Activated CD8-positive, alpha-beta memory T cell treated with anti-CD3 and anti-CD28 coated beads for 24 hours (primary cell): ENCODE results near the gene FAF2.
"Not testable (repeated sequence)": the region's sequence is repeated elsewhere in the genome, so short reads cannot be mapped to it uniquely, and the experiment has no call there.

Experiments
- DNase-seq: peaks from one replicate; pipeline ENCODE4 v3.0.0-alpha.2; 2020

Gene FAF2

DNA sequence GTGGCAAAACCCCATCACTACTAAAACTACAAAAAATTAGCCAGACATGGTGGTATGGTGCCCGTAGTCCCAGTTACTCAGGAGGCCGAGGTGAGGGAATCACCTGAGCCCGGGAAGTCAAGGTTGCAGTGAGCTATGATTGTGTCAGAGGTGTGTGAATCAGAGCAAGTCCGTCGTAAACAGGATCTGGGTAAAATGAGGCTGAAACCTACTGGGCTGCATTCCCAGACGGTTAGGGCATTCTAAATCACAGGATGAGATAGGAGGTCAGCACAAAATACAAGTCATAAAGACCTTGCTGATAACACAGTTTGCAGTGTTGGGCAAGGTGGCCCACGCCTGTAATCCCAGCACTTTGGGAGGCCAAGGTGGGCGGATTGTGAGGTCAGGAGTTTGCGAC is 29.9 kb upstream of the FAF2 start:
- DNase-seq = no peak

DNA sequence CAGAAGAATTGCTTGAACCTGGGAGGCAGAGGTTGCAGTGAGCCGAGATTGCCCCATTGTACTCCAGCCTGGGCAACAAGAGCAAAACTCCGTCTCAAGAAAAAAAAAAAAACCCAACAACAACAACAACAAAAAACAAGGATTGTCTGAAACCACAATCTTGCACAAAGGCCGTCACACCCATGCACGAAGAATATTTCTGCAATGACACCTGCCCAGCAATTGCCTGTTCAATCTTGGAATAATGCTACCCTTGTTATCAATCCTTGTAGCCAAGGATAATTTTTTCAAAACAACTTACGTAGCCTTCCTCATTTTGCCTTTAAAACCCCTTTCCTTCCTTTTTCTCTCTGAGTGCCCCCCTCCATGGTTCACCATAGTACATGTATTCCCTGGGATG is 28.1 kb upstream of the FAF2 start:
- DNase-seq = no peak

DNA sequence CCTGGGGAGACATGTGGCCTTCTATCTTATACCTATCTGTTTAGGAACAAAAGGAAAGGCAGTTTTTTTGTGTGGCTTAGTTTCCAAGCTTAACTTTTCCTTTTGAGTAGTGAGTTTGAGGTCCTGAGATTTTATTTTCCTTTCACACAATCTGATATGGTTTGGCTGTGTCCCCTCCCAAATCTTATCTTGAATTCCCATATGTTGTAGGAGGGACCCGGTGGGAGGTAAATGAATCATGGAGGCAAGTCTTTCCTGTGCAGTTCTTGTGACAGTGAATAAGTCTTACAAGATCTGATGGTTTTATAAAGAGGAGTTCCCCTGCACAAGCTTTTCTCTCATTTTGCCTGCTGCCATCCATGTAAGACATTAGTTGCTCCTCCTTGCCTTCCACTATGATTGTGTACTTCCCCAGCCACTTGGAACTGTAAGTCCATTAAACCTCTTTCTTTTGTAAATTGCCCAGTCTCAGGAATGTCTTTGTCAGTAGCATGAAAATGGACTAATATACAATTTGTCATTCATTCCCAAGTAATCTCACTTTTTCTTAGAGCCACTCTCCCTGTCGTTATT is 27.1 kb upstream of the FAF2 start:
- no peak for DNase-seq

DNA sequence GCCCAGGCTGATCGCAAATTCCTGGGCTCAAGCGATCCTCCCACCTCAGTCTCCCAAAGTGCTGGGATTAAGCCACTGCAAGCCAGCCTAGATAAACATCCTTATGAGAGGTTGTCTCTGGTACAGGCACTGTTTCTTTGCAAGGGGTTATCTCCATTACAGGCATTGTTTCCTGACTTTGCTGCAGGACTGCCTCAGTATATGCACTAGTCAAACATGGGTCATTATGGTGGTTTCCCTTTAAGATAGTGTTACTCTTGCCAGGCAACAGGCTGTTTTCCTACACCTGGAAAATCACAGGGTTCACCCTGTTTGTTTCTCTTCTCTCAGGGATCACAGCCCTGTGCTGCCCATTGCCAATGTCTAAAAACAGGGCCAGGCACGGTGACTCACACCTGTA is 24.0 kb upstream of the FAF2 start:
- DNase-seq = no peak

DNA sequence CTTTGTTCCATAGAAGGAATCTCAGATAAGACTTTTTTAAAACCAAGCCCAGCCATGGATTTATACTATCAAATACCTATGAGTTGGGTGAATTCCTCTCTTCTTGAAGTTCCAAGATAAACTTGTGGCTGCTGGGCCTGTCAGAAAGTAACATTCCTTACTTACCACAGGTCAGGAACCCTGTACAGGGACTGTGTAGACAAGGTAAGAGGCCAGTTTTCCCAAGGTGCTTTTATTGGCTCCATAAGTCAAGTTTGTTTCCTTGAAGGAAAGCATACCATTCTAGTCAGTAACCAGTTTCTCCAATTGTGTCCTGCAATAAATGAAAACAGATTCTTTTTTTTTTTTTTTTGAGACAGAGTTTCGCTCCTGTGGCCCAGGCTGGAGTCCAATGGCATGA is 23.0 kb upstream of the FAF2 start:
- DNase-seq = no peak

DNA sequence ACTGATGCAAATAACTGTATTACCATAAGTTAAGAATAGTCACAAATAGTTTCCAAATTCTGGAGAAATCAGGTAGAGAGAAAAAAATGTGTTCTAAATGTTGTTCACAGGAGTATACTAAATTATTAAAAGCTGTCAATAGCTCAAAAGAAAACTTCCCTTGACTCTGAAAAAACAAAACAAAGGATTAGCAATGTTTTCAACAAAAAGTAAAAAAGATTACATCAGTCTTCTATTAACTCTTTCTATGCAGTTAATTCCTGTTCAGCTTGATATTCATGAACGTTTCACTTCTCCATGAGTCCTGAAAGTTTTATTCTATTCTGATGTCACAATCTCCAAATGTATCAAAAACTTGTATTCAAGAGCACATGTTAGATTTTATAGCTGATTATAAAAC is 22.4 kb upstream of the FAF2 start:
- DNase-seq = no peak

DNA sequence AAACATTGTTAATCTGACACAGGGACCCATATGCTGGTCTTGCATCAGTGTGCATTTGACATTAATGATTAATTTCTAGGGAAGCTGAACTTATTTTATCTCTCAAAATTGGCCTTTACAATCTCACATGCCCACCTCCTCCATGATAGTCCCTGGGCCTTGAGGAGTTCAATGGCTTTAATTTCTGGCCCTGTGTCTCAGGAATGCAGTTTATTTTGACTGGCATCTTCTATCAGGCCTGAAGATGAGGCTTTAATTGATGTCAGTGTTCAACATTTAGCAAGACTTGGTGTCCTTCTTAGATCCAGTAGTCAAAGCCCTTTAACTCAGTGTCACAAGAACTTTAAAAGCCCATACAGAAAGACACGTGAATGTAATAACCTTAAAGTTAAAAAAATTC is 21.3 kb upstream of the FAF2 start:
- DNase-seq = no peak

DNA sequence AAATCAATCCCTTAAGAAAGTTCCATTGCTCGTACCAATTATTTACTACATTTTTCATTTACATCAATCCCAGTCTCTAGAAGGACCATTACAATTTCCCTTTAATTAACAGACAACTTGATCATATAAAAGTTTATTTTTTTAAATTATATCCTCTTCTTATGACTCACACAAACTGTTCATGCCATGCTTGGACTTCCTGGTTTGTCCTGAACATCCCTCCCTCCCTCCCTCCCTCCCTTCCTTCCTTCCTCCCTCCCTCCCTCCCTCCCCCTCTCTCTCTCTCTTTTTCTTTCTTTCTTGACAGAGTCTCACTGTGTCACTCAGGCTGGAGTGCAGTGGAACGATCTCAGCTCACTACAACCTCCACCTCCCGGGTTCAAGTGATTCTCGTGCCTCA is 20.2 kb upstream of the FAF2 start:
- no peak for DNase-seq

DNA sequence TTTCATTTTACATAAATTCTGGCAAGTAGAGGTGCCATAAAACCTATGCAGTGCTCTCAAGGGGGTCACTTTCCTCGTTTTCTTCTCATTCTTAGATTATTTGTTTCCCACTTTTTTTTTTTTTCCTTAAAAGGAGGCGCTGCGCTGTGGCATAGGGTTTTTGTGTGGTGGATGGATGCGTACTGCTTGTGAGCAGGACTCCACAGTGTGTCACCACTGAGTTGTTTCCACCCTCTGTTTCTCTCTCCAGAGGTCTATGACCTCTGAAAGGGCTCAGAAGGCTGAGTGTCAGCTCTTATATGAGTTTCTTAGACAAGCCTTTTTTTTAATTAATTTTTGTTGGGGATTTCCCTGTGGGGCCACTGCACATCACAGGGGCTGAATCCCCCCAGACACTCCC is 18.2 kb upstream of the FAF2 start:
- DNase-seq = no peak

DNA sequence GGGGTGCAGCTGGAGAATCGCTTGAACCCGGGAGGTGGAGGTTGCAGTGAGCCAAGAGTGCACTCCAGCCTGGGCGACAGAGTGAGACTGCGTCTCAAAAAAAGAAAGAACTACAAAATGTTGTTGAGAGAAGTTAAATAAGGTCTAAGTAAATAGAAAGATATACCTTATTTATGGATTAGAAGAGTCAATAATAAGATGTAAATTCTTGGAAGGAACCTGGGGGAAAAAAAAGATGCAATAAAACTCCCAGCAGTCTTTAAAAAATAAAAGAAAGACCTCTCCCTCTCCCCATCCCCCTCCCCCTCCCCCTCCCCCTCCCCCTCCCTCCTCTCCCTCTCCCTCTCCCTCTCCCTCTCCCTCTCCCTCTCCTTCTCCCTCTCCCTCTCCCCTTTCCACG is 15.5 kb upstream of the FAF2 start:
- DNase-seq = no peak

DNA sequence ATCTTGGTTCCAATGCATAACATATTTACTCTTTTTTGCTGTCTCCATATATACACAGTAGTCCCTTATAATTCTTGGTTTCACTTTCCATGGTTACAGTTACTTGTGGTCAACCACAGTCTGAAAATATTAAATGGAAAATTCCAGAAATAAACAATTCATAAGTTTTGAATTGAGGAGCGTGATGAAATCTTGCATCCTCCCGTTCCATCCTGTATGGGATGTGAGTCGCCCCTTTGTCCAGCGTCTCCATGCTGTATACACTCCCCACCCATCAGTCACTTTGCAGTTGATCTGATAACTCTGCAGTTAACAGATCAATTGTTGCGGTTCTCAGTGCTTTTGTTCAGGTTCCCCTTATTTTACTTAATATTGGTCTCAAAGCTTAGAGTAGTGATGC is 11.5 kb upstream of the FAF2 start:
- peak; percentile 40 for DNase-seq

DNA sequence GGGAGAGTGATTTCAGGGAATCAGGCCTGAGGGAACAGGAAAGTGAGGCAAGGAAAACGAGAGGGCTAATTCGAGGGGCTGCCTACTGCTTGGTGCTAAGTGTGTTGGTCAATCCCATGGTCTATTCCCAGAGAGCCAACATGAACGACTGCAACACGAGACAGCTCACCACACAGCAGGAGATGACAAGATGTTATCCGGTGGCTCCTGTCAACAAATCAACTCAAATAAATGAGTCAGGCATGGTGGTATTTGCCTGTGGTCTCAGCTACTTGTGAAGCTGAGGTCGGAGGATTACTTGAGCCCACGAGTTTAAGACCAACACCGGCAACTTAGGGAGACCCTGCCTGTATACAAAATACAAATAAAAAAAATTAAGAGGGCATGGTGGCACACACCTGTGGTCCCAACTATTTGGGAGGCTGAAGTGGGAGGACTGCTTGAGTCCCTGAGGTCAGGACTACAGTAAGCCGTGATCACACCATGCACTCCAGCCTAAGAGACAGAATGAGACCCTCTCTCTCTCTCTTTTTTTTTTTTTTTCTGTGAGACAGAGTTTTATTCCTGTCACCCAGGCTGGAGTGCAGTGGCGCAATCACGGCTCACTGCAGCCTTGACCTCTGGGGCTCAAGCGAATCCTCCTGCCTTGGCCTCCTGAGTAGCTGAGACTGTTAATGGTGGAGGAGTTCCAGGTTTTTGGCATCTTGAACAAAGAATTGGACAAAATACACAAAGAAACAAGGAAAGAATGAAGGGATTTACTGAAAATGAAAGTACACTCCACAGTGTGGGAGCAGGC is 9.0 kb upstream of the FAF2 start:
- DNase-seq = peak; percentile 21

DNA sequence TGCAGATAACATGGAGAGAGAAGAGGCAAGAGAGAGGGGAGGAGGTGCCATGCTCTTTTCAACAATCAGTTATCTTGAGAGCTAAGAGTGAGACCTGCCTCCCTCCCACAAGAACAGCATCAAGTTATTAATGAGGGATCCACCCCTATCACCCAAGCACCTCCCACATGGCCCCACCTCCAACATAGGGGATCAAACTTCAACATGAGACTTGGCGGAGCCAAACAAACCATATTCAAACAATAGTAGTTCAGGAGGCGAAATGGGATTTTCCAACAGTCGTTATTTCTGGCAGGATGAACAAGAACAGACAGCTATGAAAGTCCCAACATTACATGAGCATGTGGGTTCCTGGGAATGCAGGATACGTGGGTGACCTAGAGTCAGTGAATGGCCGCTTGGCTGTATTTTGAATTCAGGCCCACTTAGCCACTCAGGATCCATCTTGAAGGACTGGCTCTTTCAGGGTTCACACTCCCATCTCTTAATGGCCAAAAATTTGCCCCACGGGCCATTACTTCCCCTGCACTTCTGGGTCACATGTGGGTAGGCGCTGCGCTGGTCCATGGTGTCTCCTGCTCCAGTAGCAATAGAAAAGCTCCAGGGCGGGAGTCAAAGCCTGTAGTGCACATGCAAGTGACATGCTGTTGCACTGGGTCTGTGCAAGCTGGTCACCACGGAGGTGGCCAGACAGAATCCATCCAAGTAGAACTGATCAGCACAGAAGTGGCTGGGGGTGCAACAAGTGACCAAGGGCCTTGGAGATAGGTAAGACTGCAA is 7.1 kb upstream of the FAF2 start:
- DNase-seq = peak; percentile 17

DNA sequence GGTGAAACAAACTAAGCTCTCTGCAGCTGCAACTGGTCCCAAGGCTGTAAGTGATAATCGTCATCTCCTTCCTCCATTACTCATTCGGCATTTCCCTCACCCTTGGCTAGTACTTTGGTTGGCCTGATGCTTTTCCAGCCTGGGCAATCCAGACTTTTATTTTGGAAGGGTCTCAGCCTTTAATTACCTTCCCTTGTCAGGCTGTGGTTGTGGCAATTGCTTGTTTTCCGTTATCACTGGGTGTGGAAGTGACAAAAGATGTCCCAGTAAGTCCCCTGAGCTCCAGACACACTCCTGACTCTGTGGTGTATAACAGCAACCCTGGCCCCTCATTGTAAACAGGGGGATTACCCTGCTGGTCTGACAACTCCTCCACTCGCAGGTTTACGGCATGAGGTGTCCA is 6.3 kb upstream of the FAF2 start:
- peak; percentile 30 for DNase-seq

DNA sequence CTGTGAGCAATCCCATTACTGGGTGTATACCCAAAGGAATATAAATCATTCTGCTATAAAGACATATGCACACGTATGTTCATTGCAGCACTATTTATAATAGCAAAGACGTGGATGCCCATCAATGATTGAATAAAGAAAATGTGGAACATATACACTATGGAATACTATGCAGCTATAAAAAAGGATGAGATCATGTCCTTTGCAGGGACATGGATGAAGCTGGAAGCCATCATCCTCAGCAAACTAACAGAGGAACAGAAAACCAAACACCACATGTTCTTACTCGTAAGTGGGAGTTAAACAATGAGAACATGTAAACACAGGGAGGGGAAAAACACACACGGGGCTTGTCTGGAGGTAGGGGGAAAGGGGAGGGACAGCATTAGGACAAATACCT is 5.3 kb upstream of the FAF2 start:
- not testable (repeated sequence) for DNase-seq

DNA sequence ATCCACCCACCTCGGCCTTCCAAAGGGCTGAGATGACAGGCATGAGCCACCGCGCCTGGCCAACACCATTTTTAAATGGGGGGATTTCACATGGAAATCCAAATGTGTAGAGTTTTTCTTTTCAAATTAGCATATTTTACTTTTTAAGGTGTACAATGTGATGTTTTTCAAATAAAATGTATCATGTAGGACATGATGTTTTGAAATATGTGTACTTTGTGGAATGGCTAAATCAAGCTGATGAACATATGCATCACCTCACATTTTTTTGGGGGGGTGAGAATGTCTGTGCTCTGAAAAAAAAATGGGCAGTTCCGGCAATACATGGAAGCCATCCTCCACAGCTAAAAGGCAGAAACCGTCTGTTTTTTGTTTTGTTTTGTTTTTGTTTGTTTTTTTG is 3.4 kb upstream of the FAF2 start:
- no peak for DNase-seq

DNA sequence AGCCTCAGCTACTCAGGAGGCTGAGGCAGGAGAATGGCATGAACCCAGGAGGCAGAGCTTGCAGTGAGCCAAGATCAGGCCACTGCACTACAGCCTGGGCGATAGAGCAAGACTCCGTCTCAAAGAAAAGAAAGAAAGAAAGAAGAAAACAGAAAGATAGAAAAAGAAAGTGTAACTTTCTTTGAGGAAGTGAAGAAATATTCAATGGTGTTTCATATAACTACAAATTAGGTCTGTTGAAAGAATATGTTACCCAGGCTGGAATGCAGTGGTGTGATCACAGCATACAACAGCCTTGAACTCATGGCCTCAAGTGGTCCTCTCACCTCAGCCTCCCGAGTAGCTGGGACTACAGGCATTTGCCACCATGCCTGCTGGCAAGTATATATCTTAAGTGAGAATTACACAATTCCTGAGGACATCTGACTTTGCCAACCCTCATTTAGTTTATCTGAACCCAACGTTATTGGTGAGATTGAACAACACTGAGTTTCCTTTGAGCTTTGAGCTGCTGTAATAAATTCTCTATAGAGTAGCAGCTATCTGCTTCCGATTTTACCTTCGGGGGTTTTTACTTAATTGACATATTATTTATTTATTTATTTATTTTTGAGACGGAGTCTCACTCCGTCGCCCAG is 2.0 kb upstream of the FAF2 start:
- no peak for DNase-seq

DNA sequence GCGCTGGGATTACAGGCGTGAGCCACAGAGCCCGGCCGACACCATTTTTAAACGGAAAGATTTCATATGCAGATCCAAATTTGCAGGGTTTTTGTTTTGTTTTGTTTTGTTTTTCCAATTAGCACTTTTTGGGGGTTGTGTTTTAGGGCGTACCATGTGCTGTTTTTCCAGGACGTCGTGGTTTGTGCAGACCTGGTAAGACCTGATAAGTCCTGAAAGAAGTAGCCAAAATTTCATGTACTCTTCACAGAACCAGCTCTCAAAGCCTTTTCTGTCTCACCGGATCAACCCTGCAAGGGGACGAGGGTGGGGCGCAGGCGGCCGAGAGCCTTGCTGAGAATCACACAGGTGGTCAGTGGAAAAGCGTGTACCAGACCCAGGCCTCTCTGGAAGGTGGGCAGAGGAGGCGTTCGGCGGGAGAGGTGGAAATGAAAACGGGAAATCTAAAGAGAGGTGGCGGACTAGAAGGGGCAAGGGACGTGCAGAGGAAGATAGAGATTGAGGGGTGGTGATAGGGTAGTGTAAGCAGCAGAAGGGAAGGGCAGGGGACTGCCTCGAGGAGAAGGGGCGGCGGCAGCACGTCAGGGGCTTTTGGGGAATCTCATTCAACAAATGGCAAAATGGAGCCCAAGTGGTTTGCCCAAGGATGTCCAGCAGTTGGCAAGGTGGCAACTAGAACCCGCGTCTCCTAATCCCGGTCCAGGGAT is 1.1 kb upstream of the FAF2 start:
- peak; percentile 69 for DNase-seq

DNA sequence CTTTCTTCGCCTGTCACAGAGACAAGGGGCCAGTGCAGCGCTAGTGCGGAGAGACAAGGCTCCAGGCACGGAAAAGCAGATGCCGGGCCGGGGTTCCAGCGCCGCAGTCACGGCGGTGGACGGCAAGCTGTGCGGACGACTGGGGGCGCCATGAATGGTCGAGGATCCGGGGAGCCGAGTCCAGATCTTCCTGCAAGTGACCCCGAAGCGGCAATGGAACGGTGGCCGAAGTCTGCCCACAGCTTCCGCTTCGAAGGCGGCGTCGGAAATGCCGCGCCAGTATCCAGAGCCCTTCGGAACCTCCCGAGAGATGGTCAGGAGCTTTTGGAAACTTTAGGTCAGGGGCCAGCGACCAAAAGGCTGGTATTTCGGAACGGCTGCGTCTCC is 601 bp upstream of the FAF2 start:
- DNase-seq = no peak

DNA sequence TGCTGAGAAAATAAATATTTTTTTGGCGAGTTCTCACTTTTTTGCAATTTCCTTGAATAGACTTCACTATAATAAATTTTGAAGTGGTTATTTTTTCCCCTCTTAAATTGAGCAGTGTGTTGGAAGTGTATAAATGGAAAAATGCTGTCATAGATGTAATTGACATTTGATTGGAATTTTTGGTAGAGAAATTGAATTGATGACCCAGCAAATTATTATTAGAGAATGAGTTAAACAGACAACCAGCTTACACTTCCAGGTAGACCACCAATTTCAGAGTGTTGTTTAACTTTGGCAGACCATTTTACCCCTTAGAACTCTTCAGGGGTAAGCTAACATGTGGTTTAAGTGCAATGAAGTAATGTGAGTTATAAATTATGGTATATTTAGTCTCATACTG is 1.9 kb downstream of the FAF2 start:
- no peak for DNase-seq

DNA sequence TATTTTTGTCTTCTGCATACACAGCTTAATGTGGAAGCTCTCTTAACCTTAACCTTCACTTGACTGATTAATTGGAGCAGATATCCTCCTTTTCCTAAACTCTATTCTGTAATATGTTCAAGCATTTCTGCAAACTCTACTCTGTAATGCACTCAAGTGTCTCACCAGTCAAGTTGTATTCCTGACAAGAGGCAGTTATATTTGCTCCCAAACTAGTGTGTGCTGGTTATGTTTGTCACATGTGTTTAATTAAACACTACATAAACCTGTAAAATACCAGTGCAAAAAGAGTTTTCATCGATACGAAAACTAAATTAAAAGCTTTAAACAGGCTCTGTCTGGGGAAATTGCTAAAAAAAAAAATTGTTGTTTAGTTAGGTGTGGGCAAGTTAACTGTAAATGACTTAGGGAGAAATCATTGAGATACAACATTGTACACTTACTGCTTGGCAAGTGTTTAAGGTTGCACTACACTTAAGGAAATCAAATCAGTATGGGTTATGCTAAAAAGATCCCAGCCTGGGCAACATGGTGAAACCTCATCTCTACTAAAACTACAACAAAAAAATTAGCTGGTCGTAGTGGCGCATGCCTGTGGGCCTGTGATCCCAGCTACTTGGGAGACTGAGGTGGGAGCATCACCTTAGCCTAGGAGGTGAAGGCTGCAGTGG is 6.7 kb downstream of the FAF2 start:
- no peak for DNase-seq

DNA sequence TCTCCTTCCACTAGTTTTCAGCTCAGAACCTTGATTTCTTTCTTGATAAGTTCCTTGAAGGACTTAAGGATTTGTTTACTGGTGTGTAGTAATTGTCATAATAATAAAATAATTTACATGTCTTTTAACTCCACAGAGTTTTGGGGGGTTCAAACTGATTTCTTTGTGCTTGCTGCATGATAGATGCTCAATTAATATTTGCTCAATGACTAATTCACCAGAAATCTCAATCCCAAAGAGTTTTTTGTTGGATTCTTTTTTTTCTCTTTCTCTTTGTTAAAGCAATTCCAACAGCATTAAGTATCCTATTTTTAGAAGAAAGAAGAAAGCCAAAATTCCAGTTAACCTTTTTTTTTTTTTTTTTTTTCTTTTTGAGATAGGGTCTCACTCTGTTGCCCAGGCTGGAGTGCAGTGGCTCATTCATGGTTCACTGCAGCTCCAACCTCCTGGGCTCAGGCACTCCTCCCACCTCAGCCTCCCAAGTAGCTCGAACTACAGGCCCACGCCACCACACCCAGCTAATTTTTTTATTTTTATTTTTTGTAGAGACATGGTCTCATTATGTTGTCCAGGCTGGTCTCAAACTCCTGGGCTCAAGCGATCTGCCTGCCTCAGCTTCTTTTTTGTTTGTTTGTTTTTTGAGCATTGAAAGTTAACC is 10.8 kb downstream of the FAF2 start:
- no peak for DNase-seq
